GM19025 (cell line): ENCODE results near the gene TM2D1.

Experiments used
- ATAC-seq: cut with Tn5 transposase; IDR thresholded peaks from one replicate; pipeline ENCODE4 v1.9.1; 2021; ENCODE audit warnings: mild to moderate bottlenecking, low read depth, moderate library complexity; ENCODE audit not compliant: unreplicated experiment

Gene TM2D1

DNA sequence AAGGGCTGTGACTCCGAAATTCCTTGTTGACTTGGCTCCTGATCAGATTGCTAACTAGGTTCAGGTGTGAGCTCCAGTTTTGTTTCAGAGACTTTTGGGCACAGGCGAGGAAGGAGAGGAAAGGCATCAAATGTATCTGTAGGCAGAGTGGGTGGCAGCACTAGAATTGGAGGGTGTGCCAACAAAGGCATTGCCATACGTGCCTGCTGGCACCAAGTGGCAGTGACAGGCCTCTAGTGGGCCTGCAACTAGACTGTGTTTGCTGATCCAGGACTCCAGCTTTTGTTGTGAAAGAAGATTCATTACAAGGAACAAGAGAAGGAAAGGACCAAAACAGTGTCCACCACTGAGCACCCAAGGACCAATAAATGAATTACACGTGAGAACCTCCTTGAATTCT lies 79.5 kb downstream of the TM2D1 start:
- ATAC-seq = no peak

DNA sequence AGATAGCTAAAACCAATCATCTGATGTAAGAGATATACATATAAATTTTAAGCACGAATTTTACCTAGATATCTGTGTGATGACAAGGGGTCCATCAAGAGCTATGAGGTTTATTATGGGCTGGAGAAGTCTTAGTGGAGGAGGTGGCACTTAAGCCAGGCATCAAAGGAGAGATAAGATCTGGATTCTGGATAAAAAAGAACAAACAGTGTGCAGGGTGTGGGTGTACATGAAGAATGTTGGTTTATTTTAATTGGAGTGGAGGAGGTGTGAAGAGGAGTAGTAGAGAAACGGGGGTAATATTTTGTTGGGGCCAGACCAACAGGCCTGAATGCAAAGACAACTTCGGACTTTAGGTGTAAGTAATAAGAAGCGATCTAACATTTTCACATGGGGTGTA lies 80.6 kb downstream of the TM2D1 start:
- no peak for ATAC-seq

DNA sequence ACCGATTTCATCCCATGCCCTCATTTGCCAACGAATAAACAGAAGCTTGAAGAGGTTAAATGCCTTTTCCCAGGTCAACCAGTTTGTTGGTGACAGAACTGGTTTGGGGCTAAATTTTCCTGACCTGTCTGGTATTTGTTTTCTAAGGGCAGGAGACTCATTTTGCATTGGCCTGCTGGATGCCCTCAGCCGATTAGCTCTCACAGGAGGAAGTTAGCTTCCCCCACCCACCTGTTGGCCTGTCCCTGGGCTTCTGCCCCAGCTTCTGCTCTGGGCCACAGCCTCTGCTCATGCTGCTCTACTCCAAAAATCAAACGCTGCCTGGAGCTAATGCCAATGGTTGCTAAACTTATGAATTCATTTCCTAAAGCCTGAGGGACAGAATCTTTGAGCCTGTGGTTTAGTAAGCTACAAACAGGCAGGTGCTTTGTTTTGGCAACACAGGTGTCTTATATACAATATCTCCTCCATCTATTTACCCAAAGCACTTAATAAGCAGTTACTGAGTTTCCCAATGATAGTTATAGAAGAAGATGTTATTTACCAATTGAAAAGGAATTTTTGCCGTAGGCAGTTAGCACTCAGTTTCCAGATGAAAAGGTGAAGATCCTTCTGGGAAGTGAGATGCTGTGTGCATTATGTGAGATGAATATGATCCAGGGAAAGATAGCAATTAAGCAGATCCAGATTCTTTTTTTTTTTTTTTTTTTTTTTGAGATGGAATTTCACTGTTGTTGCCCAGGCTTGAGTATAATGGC lies 82.3 kb downstream of the TM2D1 start:
- ATAC-seq = no peak

DNA sequence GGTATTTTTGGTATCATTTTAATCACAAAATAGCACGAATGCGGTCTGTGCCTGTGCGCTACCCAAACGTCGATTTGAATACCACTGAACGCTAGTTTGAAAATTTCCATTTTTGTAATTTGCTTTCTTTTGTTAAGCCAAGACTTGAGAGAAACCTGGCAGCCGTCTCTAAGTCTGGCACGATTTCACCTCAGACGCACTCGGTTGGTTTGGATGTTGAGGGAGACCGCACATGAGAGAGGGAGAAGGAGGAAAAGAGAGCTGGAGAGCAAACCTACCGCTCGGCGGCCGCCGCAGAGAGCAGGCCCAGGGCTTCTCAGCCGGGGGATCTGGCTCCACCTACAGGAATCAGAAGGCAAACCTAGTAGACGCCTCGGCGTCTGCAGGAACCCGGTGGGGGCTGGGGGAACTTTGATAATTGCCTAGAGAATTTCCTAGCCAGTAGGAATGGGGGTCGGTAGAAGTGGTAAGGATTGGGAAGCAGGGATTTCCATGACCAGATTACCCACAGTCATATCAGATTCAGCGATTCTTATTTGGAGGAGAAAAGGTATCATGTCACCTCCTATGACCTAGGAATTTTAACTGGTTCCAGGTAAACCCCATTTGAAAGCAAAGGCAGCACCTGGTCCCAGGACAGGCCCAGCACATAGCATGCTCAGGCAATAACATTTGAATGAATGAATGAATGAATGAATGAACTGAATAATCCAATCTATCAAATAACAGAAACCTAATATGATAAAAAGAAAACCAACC lies 83.2 kb downstream of the TM2D1 start:
- ATAC-seq = peak; percentile 85

DNA sequence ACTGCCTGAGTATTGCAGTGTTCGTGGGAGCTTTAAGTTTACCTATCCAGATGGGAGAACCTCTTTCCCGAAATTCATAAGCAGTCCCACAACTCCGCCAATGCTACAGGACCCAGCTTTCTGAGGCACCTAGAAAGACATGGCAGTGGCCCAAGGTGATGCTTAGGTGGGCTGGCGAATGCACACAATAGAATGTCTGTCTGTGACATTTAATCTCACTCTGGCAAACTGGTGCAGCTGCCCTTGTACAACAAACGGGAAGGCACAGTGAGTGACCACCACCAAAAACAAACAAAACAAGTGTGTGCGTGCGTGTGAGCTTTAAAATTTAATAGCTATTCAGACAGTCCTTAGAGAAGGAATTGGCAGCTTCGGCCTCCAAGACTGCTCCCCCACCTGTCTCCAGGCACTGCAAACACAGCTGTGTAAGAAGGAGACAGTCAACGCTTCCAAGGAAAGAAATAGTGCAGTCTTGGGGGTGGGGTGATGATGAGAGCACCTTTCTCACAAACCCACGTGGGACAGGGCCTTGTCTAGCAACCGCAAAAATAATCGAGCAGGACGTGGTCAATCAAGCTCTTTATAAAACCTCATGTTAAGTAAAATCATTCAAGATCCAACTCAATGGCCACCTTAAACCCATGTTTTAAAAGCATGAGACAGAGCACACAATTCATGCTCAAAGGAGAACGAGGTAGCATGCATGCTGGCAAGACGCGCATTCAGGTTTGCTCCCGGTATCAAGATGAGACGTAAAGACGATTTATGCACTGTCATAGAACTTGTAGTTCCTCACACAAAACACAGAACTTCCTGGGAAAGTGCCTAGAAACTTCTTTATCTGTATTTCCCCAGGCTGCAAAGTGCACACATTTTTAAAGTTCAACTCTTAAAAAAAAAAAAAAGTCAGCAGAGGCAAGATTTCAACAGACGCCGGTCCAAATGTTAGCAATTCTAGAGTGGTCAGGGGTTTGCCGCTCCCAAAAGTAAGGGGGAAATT lies 84.1 kb downstream of the TM2D1 start:
- ATAC-seq = no peak

DNA sequence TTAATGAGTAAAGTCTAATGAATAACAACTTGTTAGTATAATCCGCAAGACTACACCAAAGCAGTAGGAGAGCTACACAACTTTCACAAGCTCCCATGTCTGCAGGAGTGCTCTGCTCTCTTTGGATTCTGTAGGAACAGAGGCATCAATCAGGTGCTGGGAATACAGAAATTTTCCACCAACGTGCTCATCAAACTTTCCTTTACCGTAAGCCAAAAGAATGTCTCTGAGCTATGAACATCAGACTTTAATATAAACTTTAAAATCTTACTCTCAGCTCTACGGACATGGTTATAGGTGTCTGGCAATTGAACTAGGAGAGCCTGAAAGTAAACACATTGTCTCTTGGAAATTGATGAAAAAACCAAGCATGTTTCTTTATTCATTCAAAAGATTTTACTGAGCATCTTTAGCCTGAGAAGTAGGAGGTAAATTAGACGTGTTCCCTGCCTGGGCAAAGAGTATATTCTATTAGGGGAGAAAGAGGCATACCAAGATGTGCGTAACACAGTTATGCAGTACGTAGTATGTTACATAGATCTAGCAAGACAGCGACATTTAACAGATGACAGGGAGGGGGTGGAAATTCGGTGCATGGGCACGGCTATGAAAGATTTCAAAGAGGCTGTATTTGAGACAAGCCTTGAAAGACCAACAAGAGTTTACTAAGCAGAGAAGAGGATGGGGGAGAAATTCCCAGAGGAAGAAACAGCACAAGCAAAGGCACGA lies 85.2 kb downstream of the TM2D1 start:
- ATAC-seq = no peak

DNA sequence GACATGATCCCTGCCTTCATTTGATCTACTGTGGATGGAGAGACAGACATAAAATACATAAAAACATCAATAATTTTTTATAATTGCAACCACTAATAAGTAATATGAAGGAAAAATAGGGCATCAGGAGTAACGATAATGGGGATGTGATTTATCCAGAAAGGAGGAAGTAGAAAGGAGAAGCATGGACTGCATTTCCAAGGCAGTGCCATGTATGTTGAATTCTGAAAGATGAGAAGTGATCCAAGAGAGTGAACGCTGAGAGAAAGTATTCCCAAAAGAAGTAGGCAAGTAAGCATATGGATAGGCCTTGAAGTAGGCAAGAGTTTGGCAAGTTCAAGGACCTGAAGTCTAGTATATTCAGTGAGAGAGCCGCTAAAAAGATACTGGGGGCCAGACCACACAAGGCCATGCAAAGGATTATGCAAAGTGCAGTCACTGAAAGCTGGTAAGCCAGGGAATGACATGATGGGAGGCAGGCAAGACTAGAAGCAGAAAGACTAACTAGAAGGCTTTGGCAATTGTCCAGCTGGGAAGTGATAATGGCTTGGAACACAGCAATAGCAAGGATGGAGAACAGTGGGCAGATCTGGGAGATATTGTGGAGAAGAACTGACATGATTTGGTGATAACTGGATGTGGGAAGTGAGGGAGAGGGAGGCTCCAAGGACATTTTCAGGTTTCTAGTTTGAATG lies 85.9 kb downstream of the TM2D1 start:
- ATAC-seq = no peak

DNA sequence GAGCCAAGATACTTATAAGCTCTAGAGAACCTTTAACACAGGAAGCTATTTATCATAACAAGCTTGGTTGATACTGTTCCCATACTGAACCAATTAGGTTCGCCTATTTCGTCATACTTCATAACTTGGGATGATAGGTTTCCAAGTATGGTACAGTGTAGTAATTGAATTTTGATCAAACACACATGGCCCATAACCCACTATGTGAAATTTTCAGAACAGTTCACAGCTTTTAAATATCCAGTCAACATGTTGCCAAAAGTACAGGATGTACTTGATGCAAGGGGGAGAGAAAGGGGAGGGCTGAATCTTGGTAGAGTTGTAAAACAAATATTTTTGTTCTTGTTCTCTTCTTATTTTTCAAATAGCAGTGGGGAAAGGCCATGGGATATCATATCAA lies 86.6 kb downstream of the TM2D1 start:
- ATAC-seq = no peak

DNA sequence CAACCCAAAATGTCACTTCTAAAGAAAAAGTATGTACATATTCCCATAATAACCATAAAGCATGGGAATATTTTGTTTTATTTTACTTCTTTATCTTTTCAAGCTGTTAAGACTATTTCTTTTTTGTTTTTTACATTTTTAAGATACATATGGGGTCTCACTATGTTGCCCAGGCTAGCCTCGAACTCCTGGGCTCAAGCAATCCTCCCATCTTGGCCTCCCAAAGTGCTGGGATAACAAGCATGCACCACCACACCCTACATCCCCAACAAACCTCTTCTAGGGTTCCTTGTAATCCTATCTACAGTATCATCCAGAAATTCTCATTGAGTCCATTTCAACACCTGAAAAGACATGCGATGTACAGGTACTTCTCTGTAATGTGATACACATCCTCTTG lies 87.5 kb downstream of the TM2D1 start:
- ATAC-seq = no peak

DNA sequence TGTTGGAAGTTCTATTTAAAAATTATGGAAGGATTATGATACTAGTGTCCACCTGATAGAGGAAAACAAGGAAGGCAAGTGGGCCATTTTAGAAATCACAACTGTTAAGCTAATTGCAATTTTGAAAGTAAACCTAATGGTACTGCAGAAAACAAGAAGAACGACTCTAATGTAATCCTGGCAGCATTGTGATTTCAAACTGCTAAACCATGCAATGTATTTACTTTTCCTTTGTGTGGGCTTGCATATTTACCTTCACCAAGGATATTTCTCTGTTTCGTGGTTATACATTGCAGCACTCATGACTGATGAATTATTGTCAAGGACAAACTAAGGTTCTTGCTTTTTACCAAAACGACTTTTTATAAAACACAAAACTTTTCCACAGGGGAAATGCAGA lies 88.1 kb downstream of the TM2D1 start:
- no peak for ATAC-seq

DNA sequence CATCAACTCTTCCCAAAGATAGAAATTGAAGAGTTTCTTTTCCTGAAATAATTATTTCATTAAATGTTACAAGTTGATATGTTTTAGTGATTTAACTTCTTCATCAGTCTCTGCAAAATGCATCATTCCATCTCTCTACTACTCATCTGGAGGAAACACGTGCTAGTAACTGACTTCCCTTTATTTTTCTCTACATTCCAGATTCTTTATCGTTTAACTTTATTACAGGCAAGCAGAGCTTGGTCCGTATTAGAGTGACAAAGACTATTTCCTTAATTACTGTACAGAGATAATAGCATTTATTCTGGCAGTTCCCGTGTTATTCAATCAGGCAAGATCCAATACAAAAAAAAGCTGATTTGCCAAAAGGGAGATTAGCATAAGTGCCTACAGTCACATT lies 88.6 kb downstream of the TM2D1 start:
- no peak for ATAC-seq

DNA sequence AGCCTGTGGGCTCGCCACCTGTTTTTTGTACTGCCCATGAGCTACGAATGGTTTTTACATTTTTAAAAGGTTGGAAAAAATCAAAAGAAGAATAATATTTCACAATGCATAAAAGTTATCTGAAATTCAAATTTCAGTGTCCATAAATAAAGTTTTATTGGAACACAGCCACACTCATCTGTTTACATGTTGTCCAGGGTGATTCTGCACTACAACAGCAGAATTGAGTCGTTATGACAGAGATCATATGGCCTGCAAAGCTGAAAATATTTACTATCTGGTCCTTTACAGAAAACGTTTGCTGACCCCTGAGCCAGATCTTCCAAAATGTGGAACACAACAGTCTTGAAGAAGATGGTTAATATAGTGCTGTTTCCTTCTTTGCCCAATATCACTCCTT lies 89.4 kb downstream of the TM2D1 start:
- ATAC-seq = no peak

DNA sequence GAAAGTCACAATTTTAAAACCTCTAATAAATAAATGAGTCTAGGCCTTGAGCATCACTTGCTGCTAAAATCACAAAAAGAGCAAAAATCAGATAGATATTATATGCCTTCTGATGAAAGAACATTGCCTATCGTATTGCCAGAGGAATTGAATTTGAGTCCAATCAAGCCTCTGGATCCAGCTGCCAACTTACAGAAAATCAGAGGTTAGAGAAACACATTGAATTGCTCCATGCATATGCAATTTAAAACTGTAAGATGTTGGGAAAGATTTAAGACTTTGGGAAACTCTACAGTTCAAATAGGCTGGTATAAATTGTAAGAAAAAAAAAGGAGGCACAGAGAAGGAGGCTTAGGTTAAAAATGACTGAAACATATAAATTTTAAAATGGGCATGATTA lies 93.5 kb downstream of the TM2D1 start:
- no peak for ATAC-seq
